ACC112 (cell line): Measurements from ENCODE around the gene INHBB.

Experiments
- H2AFZ ChIP-seq: fragments of 200-600 bp; sonication (generic); one replicate; pipeline ENCODE4 v1.6.0; 2017; ENCODE audit warnings: antibody characterized with exemption, low read length; ENCODE audit not compliant: unreplicated experiment
- H3K27ac ChIP-seq: fragments of 200-600 bp; sonication (generic); 2 replicates; pipeline ENCODE4 v1.5.1; 2014; ENCODE audit warnings: low read depth, mild to moderate bottlenecking, antibody characterized with exemption, low read length, moderate library complexity
- H3K27me3 ChIP-seq: fragments of 200-600 bp; sonication (generic); 2 replicates; pipeline ENCODE4 v1.6.1; 2014; ENCODE audit warnings: mild to moderate bottlenecking, antibody characterized with exemption, low read length, moderate library complexity, mixed read lengths; ENCODE audit not compliant: insufficient read depth
- H3K36me3 ChIP-seq: fragments of 200-600 bp; sonication (generic); 2 replicates; pipeline ENCODE4 v1.6.1; 2016; ENCODE audit warnings: mild to moderate bottlenecking, antibody characterized with exemption, low read length, moderate library complexity, mixed read lengths; ENCODE audit not compliant: insufficient read depth
- H3K4me1 ChIP-seq: fragments of 200-600 bp; sonication (generic); one replicate; pipeline ENCODE4 v1.6.1; 2016; ENCODE audit warnings: low read length, mixed read lengths; ENCODE audit not compliant: insufficient read depth, unreplicated experiment, control insufficient read depth
- H3K4me3 ChIP-seq: fragments of 200-600 bp; sonication (generic); 2 replicates; pipeline ENCODE4 v1.5.1; 2014; ENCODE audit warnings: mild to moderate bottlenecking, low read depth, low read length
- H3K79me2 ChIP-seq: fragments of 200-600 bp; sonication (generic); one replicate; pipeline ENCODE4 v1.6.0; 2016; ENCODE audit warnings: low read length; ENCODE audit not compliant: control insufficient read depth, unreplicated experiment, insufficient read depth

The INHBB gene

GRCh38 chr2:120371969-120372625 is 26.2 kb downstream of the INHBB start:
- Histone ChIP-seq H3K27me3 (peaks cover 4% of the 10 kb centered on the region; the same call in 1 of the 2 replicates), H3K27ac (no peak overlapping the region), H3K4me1 (peaks cover 12% of the 10 kb centered on the region), H3K4me3 (no peak overlapping the region), H3K79me2 (no peaks in the 10 kb centered on the region), H3K36me3 (no peaks in the 10 kb centered on the region), H2AFZ (no peak overlapping the region)

- Histone ChIP-seq H3K4me3 (no peak overlapping the region), H3K4me1 (peaks cover 5% of the 10 kb centered on the region), H3K27me3 (peaks cover 8% of the 10 kb centered on the region), H2AFZ (no peak overlapping the region), H3K79me2 (no peaks in the 10 kb centered on the region), H3K36me3 (no peaks in the 10 kb centered on the region), H3K27ac (no peak overlapping the region)
Observed at GRCh38 chr2:120372816-120373215, 26.9 kb downstream of the INHBB start.

- Histone ChIP-seq H3K27me3 (peaks cover 9% of the 10 kb centered on the region), H2AFZ (no peak overlapping the region), H3K27ac (no peak overlapping the region), H3K4me3 (no peak overlapping the region), H3K79me2 (no peaks in the 10 kb centered on the region), H3K36me3 (no peaks in the 10 kb centered on the region), H3K4me1 (no peaks in the 10 kb centered on the region)
Observed at GRCh38 chr2:120373424-120373823, 27.5 kb downstream of the INHBB start.

GRCh38 chr2:120374821-120375220 is 28.9 kb downstream of the INHBB start:
- peaks cover 19% of the 10 kb centered on the region for H3K27me3 ChIP-seq

GRCh38 chr2:120375251-120376020 is 29.5 kb downstream of the INHBB start:
- Histone ChIP-seq H3K36me3 (no peaks in the 10 kb centered on the region), H3K4me1 (no peaks in the 10 kb centered on the region), H3K27me3 (peaks cover 25% of the 10 kb centered on the region), H2AFZ (no peak overlapping the region), H3K27ac (no peak overlapping the region), H3K79me2 (no peaks in the 10 kb centered on the region), H3K4me3 (no peak overlapping the region)

More at GRCh38 chr2:120374821-120375220, 28.9 kb downstream of the INHBB start:
- no peak overlapping the region for H3K4me3 ChIP-seq
- H2AFZ ChIP-seq, result no peak overlapping the region
- H3K36me3 ChIP-seq, result no peaks in the 10 kb centered on the region
- H3K79me2 ChIP-seq, result no peaks in the 10 kb centered on the region
- H3K4me1 ChIP-seq, result no peaks in the 10 kb centered on the region
- H3K27ac ChIP-seq, result no peak overlapping the region

- peaks cover 29% of the 10 kb centered on the region for H3K27me3 ChIP-seq
- no peak overlapping the region for H3K4me3 ChIP-seq
- no peaks in the 10 kb centered on the region for H3K79me2 ChIP-seq
- no peak overlapping the region for H3K27ac ChIP-seq
- no peaks in the 10 kb centered on the region for H3K4me1 ChIP-seq
- H3K36me3 ChIP-seq, result no peaks in the 10 kb centered on the region
- no peak overlapping the region for H2AFZ ChIP-seq
Observed at GRCh38 chr2:120376101-120376500, 30.2 kb downstream of the INHBB start.

- H3K36me3 ChIP-seq, result no peaks in the 10 kb centered on the region
- no peak overlapping the region for H3K4me3 ChIP-seq
- H3K79me2 ChIP-seq, result no peaks in the 10 kb centered on the region
- no peak overlapping the region for H3K27ac ChIP-seq
- no peaks in the 10 kb centered on the region for H3K4me1 ChIP-seq
- peaks cover 29% of the 10 kb centered on the region for H3K27me3 ChIP-seq
- H2AFZ ChIP-seq, result no peak overlapping the region
Observed at GRCh38 chr2:120376679-120377640, 31.0 kb downstream of the INHBB start.

GRCh38 chr2:120378605-120379004 is 32.7 kb downstream of the INHBB start:
- H3K27me3 ChIP-seq, result peaks cover 29% of the 10 kb centered on the region
- no peaks in the 10 kb centered on the region for H3K4me1 ChIP-seq
- H3K79me2 ChIP-seq, result no peaks in the 10 kb centered on the region
- no peak overlapping the region for H3K4me3 ChIP-seq
- no peaks in the 10 kb centered on the region for H3K36me3 ChIP-seq
- H2AFZ ChIP-seq, result no peak overlapping the region
- H3K27ac ChIP-seq, result no peak overlapping the region

- Histone ChIP-seq H3K27me3 (peaks cover 29% of the 10 kb centered on the region), H3K36me3 (no peaks in the 10 kb centered on the region), H3K4me1 (no peaks in the 10 kb centered on the region)
Observed at GRCh38 chr2:120379916-120380893, 34.3 kb downstream of the INHBB start.

More at GRCh38 chr2:120379916-120380893, 34.3 kb downstream of the INHBB start:
- Histone ChIP-seq H2AFZ (no peak overlapping the region), H3K4me3 (no peak overlapping the region), H3K79me2 (no peaks in the 10 kb centered on the region), H3K27ac (no peak overlapping the region)
